ENCODE measurements around the gene LRRC56.

LRRC56 gene

GRCh38 chr11:526192-526591 lies 11.1 kb upstream of the LRRC56 start:
- no peak for DNase-seq

- DNase-seq, result no peak
Measured at GRCh38 chr11:528166-528814, 9.0 kb upstream of the LRRC56 start.

GRCh38 chr11:528815-529727 lies 8.3 kb upstream of the LRRC56 start:
- DNase-seq, result no peak

GRCh38 chr11:529728-530411 lies 7.5 kb upstream of the LRRC56 start:
- no peak for DNase-seq

GRCh38 chr11:530960-531831 lies 6.1 kb upstream of the LRRC56 start:
- DNase-seq, result no peak

GRCh38 chr11:531919-532526 lies 5.3 kb upstream of the LRRC56 start:
- no peak for DNase-seq

GRCh38 chr11:532527-532985 lies 4.8 kb upstream of the LRRC56 start:
- DNase-seq, result no peak

GRCh38 chr11:532986-533585 lies 4.2 kb upstream of the LRRC56 start:
- no peak for DNase-seq

- no peak for DNase-seq
Measured at GRCh38 chr11:533586-534395, 3.5 kb upstream of the LRRC56 start.

GRCh38 chr11:534396-535209 lies 2.7 kb upstream of the LRRC56 start:
- no peak for DNase-seq

GRCh38 chr11:535210-535518 lies 2.2 kb upstream of the LRRC56 start:
- no peak for DNase-seq

GRCh38 chr11:535519-536454 lies 1.5 kb upstream of the LRRC56 start, which contains the start of gene HRAS:
HRAS (minus strand) TSS chr11:535576.
- peak; percentile 70 for DNase-seq

- DNase-seq, result no peak
Measured at GRCh38 chr11:537622-538430, 499 bp downstream of the LRRC56 start.

GRCh38 chr11:538431-539051 lies 1.2 kb downstream of the LRRC56 start:
- DNase-seq, result no peak

- DNase-seq, result no peak
Measured at GRCh38 chr11:539971-540481, 2.7 kb downstream of the LRRC56 start.

- DNase-seq, result no peak
Measured at GRCh38 chr11:540583-541432, 3.5 kb downstream of the LRRC56 start.

Data from NCI-H1417 treated with DMSO at 0.1 percent for 48 hours (cell line).